HFFc6 (cell line): ENCODE data around the gene SLC8A1. TPM values are rescaled to one million over a fixed set of nuclear protein-coding genes. Genes with fewer than 3 reads are reported as not detected.

Experiments used
- DNase-seq: peaks from one replicate; pipeline ENCODE4 v3.0.0-alpha.2; 2018
- H3K27ac Mint-ChIP-seq: 2 replicates; pipeline ENCODE4 v1.8.0; 2020; ENCODE audit warnings: mild to moderate bottlenecking, mixed read lengths
- H3K27me3 Mint-ChIP-seq: 2 replicates; pipeline ENCODE4 v1.8.0; 2021; ENCODE audit warnings: mild to moderate bottlenecking, moderate library complexity, mixed read lengths; ENCODE audit not compliant: insufficient read depth
- H3K36me3 Mint-ChIP-seq: 2 replicates; pipeline ENCODE4 v1.8.0; 2021; ENCODE audit warnings: low read depth, mixed read lengths
- H3K4me1 Mint-ChIP-seq: 2 replicates; pipeline ENCODE4 v1.8.0; 2020; ENCODE audit warnings: low read depth, mixed read lengths
- H3K4me3 Mint-ChIP-seq: 2 replicates; pipeline ENCODE4 v1.8.0; 2020; ENCODE audit warnings: mild to moderate bottlenecking, moderate library complexity, mixed read lengths
- H3K9me3 Mint-ChIP-seq: 2 replicates; pipeline ENCODE4 v1.8.0; 2020; ENCODE audit warnings: mild to moderate bottlenecking, mixed read lengths
- total RNA-seq, 6 experiments: library from RNA; stranded (reverse); fragmentation: NEBNext Ultra II Directional; extraction: Animal tissue kit (Norgen Biotek cat#: 25700); gene quantifications; 2 replicates in 1 of 6; 3 replicates in 5 of 6; pipeline ENCODE4 v1.2.3, GENCODE V29; 2021
- TF ChIP-seq, protein P1 (sequence below): fragments of 200-600 bp; sonication (generic); IDR thresholded peaks from 2 replicates; pipeline ENCODE4 v1.5.0; 2021; ENCODE audit warnings: antibody characterized with exemption, mild to moderate bottlenecking

Gene SLC8A1
- total RNA-seq, 6 experiments from 2014 or later: 71.5 to 96.9 (median 92.2) TPM

DNA sequence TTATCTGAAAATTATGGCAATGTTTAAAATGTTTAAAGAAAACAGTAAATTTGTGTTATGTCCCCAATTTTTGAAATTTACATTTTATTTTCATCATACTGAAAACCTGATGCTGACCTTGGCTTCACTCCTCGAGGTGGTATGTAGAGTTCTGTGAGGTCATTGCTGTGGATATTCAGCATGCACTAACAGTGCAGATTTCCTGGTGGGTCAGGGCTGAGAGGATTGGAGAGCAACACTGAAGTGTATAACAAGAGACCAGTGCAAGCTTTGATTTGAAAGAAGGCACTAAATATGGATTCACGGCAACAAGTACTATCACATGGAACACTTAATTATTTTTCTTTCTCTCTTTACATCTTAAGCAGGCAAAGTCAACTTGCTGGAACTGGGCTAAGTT lies 134.1 kb downstream of the SLC8A1 start:
- TF ChIP-seq, protein P1, sequence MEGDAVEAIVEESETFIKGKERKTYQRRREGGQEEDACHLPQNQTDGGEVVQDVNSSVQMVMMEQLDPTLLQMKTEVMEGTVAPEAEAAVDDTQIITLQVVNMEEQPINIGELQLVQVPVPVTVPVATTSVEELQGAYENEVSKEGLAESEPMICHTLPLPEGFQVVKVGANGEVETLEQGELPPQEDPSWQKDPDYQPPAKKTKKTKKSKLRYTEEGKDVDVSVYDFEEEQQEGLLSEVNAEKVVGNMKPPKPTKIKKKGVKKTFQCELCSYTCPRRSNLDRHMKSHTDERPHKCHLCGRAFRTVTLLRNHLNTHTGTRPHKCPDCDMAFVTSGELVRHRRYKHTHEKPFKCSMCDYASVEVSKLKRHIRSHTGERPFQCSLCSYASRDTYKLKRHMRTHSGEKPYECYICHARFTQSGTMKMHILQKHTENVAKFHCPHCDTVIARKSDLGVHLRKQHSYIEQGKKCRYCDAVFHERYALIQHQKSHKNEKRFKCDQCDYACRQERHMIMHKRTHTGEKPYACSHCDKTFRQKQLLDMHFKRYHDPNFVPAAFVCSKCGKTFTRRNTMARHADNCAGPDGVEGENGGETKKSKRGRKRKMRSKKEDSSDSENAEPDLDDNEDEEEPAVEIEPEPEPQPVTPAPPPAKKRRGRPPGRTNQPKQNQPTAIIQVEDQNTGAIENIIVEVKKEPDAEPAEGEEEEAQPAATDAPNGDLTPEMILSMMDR: no peak
- Mint-ChIP-seq H3K36me3 (peaks cover 24% of the 10 kb centered on the region), H3K27me3 (no peaks in the 10 kb centered on the region; the same call in 1 of the 2 replicates), H3K4me1 (peaks cover 49% of the 10 kb centered on the region), H3K4me3 (no peak overlapping the region), H3K9me3 (peaks cover 6% of the 10 kb centered on the region), H3K27ac (peak overlapping the region; percentile 22)
- DNase-seq: no peak

DNA sequence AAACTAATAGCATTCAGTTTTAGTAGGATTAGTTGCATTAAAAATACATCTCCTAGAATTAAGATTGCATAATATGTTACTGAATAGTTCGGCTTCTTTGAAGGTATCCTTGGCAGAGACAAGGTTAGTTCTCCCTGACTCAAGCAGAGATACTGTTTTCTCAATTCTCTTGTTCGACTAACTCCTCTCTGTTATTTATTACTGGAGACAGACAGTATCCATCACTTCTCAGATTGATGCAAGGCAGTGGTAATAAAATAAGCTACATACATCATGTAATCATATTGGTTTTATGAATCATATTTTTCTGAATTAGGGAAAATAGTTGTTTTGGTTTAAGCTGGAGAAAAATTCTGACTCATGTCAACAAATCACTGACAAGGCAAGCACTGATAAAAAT lies 134.8 kb downstream of the SLC8A1 start:
- H3K4me3 Mint-ChIP-seq: no peak overlapping the region
- H3K9me3 Mint-ChIP-seq: peaks cover 6% of the 10 kb centered on the region
- H3K27ac Mint-ChIP-seq: peak overlapping the region; percentile 24; the same call in 1 of the 2 replicates
- H3K36me3 Mint-ChIP-seq: peaks cover 25% of the 10 kb centered on the region
- DNase-seq: no peak
- no peaks in the 10 kb centered on the region; the same call in 1 of the 2 replicates for H3K27me3 Mint-ChIP-seq
- H3K4me1 Mint-ChIP-seq: peaks cover 47% of the 10 kb centered on the region
- TF ChIP-seq, protein P1: no peak

DNA sequence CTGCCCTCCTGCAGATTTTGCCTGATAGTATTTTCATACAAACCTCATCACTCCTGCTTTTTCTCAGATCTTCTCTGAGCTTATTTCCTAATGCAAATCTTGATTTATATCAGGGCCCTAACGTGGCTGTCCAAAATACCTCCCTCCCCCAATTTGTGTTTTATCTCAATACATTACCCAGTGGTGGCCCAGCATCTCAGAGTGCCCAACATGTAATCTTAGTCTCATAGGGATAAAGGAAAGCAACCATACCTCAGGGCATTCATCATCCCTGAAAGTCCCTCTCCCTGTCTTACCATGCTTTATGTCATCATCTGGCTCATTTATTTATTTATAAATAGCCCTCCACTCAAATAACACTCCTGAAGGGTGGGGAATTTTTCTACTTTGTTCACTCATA lies 135.3 kb downstream of the SLC8A1 start:
- no peak overlapping the region for H3K4me3 Mint-ChIP-seq
- H3K27ac Mint-ChIP-seq: peak overlapping the region; percentile 55; the same call in 1 of the 2 replicates
- H3K4me1 Mint-ChIP-seq: peaks cover 43% of the 10 kb centered on the region
- H3K36me3 Mint-ChIP-seq: peaks cover 27% of the 10 kb centered on the region
- TF ChIP-seq, protein P1: no peak
- no peaks in the 10 kb centered on the region; the same call in 1 of the 2 replicates for H3K27me3 Mint-ChIP-seq
- DNase-seq: no peak
- peaks cover 6% of the 10 kb centered on the region for H3K9me3 Mint-ChIP-seq

DNA sequence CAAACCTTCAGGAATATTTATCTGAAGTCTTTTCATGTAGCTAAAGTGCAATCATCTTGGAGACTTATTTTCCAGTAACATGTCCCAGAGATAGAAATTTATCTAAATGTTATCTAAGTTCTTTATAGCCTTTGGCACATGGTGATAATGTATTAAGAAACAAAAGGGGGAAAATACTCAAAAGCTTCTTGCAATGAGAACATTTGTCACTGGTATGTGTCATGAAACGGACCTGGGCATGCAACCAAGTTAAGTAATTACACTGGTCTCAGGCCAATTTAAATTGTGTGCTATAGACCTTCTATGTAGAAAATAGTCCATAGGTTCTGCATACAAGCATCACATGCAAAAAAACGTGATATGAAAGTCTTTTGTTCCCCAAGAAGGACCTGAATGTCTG lies 136.2 kb downstream of the SLC8A1 start:
- Mint-ChIP-seq H3K9me3 (peaks cover 6% of the 10 kb centered on the region), H3K27ac (peak overlapping the region; percentile 40; the same call in 1 of the 2 replicates), H3K36me3 (peaks cover 22% of the 10 kb centered on the region), H3K4me3 (no peak overlapping the region), H3K4me1 (peaks cover 40% of the 10 kb centered on the region), H3K27me3 (no peaks in the 10 kb centered on the region; the same call in 1 of the 2 replicates)
- DNase-seq: peak; percentile 62
- TF ChIP-seq, protein P1: no peak

DNA sequence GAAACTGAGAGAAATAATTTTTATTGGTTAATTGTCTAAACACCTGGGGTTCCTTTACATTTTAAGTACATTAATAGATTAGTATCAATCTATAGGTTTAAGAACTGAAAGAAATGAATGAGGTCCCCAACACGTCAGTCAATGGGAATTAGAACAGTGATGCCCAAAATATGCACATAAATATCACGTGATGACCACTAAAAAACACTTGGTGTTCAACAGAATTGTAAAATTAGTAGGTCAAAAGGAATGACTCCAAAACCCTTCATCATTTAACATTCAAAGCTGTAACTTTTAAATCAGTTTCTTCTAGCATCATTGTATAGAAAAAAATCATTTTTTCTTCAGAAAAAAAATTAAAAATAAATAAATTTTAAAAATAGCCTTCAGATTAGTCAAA lies 140.9 kb downstream of the SLC8A1 start:
- H3K9me3 Mint-ChIP-seq: peaks cover 6% of the 10 kb centered on the region
- no peaks in the 10 kb centered on the region for H3K27me3 Mint-ChIP-seq
- DNase-seq: no peak
- no peak overlapping the region for H3K4me3 Mint-ChIP-seq
- peaks cover 9% of the 10 kb centered on the region for H3K4me1 Mint-ChIP-seq
- H3K36me3 Mint-ChIP-seq: peaks cover 25% of the 10 kb centered on the region
- TF ChIP-seq, protein P1: no peak
- no peak overlapping the region for H3K27ac Mint-ChIP-seq

DNA sequence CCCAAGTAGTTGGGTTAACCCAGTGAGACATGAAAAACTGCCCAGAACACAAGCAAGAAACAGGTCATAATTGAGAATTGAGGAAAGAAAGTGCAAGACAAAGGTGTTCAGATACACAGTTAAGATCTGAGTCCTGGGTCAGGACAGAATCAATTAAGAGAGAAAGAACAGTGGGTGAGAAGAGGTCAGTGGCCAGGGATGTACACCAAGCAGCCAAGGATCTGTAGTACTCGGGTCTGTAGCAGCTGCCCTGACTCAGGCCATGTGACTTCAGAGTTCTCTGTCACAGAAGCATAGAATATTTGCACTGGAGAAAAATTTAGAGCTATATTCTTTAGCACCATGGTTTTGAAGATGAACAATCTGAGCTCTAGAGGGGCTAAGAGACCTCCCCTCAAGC lies 141.6 kb downstream of the SLC8A1 start:
- no peak overlapping the region for H3K4me3 Mint-ChIP-seq
- H3K4me1 Mint-ChIP-seq: peaks cover 2% of the 10 kb centered on the region
- no peaks in the 10 kb centered on the region for H3K27me3 Mint-ChIP-seq
- H3K36me3 Mint-ChIP-seq: peaks cover 21% of the 10 kb centered on the region
- TF ChIP-seq, protein P1: no peak
- no peak for DNase-seq
- peaks cover 6% of the 10 kb centered on the region for H3K9me3 Mint-ChIP-seq
- H3K27ac Mint-ChIP-seq: no peak overlapping the region
